ENCODE data around the gene MACF1.

MACF1 gene

GRCh38 chr1:39397487-39397886 is 193.0 kb downstream of the MACF1 start:
- DNase-seq: no peak

GRCh38 chr1:39398278-39399021 is 194.0 kb downstream of the MACF1 start:
- DNase-seq: peak; percentile 99

DNA sequence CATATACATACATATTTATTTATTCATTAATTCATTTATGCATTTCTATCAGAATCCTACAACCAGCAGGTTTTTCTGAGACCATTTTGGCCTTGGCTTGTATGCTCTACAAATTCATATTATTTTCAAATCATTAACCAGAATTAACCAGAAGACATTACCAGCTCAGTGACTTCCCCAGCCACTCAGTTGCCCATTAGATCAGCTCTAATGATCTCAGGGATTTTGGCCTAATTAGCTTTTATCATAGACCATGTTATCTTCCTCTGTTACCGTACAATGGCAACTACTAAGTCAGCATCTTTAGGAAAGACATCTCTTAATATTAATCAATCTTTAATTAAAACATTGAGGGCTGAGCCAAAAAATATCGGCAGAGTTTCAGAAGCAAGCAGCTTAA is 196.6 kb downstream of the MACF1 start:
- DNase-seq: no peak

- no peak for DNase-seq
Observed at GRCh38 chr1:39404876-39405275, 200.4 kb downstream of the MACF1 start.

GRCh38 chr1:39405358-39405757 is 200.9 kb downstream of the MACF1 start:
- no peak for DNase-seq

- peak; percentile 58 for DNase-seq
Observed at GRCh38 chr1:39406533-39407450, 202.3 kb downstream of the MACF1 start.

DNA sequence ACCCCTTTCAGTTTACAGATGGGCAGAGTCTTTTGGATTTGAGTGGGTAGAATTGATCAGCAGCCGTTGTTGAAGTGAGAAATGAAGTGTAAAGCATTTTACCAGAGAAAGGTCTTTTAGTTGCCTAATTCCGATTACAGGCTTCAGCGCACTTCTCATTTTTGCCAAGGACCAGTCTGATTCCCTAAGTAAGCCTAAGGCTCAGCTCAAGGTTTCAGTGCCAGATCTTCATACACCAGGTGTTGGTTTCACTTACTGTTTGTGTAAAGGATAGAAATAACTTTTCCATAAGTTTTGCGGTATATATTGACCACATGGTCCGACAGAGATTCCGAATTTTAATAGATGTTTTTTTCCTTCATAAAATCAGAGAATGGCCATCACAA is 203.0 kb downstream of the MACF1 start:
- DNase-seq: no peak

GRCh38 chr1:39407896-39408640 is 203.6 kb downstream of the MACF1 start:
- no peak for DNase-seq

DNA sequence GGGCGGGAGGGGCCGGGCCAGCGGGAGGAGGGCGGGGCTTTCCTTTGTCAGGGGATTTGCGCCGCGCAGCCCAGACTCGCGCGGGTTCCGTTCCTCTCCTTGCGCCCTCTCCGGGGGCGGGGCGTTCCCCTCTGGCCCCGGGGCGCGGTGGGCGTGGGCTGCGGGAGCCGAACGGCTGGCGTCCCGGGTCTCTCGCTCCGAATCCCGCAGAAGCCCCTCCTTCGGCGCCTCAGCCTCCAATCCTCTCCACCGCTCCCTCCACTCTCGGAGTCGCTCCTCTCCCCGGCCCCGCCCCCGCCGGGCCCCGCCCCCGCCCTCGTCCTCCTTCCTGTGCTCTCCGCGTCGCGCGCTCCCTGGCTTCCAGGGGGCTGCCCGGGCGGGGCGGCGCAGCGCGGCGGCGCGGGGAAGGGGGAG is 204.2 kb downstream of the MACF1 start:
- DNase-seq: peak; percentile 97

DNA sequence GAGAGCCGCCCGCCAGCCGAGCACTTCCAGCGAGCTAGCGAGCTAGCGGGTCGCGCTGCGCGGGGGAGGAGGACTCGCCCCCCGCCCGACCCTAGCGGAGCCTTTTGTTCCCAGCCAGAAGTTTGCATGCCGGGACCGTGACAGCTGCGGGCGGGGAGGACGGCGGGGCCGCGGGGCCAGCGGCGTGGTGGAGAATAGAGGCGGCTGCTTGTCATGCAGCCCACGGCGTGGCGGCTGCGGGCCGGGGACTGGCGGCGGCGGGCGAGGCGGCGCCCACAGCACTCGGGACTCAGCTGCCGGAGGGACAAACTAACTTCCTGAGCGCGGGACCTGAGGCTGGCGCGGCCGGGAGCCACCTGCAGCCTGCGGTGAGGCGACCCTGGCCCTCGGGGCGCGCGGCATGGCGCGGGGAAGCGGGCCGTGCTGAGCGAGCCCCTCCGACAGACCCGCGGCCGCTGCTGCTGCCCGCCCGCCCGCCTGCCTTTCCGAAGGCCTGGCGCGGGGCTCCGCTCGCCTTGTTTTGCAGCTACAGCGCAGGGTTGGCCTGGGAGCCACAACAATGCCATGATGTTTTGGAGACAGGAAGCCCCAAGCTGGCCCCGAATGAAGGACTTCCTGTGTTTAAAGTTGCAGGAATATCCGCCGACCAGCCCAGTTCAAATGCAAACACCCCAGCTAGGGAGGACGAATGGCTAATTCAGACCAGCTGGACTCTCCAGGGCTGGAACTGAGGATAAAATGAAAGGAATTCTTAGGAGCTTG is 204.7 kb downstream of the MACF1 start:
- peak; percentile 53 for DNase-seq

DNA sequence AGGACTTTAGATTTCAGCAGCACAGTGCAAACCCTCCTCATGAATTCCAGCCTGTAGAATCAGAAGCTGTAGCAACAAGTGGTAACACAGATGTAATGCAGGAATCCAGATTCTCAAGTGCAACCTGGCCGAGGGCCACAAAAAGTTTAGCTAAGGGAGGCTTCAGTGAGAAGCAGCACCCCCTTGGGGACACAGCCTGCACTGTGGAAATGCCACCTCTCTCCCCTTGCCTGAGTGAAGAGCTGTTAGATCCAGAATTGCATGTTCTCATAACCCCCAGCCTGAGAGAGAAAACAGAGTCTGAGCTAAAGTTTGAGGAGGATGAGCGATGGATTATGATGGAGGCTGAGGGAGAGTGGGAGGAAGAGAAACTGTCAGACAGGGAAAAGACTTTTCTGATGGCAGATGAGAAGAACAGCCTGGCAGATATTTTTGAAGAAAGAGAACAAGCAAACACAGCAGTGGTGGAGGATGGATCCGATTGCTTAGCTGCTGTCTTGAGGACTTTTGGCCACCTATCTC is 206.5 kb downstream of the MACF1 start:
- peak; percentile 71 for DNase-seq

DNA sequence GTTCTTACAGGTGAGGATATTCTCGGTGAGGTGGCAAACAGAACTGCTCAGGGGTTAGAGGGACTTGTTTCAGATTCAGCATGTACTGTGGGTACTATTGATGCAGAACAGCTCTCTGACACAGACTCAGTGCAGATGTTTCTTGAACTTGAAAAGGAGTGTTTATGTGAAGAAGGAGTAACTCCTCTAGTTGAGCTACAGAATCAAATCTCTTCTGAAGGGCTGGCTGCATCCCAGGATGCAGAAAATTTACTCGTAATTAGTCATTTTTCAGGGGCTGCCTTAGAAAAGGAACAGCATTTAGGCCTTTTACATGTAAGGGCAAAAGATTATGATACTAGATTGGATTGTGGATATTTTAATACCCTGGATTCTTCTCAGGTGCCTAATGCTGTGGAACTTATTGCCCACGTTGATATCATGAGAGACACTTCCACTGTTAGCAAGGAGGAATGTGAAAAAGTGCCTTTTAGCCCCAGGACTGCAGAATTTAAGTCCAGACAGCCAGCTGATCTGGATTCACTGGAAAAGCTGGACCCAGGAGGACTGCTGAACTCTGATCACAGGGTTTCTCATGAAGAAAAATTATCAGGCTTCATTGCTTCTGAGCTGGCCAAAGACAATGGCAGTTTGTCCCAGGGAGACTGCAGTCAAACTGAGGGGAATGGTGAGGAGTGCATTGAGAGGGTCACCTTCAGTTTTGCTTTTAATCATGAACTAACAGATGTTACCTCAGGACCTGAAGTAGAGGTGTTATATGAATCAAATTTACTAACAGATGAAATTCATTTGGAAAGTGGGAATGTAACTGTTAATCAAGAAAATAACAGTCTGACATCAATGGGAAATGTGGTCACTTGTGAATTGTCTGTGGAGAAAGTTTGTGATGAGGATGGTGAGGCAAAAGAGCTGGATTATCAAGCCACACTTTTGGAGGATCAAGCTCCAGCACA is 207.3 kb downstream of the MACF1 start:
- DNase-seq: no peak

GRCh38 chr1:39412892-39413291 is 208.4 kb downstream of the MACF1 start:
- DNase-seq: no peak

- DNase-seq: no peak
Observed at GRCh38 chr1:39413902-39414528, 209.5 kb downstream of the MACF1 start.

DNA sequence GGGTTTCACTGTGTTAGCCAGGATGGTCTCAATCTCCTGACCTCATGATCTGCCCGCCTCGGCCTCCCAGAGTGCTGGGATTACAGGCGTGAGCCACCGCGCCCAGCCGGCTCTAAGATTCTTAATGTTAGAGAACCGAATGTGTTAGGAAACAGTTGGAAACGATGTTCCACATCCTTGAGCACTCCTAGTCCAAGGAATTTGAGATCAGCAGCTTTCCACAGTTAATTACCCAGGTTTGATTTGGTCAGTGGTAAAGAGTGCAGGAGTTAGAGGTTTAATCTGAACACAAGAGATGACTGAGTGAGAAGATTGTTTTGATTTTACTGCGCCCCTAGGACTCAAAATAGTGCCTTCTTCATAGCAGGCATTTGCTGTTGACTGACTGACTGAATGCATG is 211.1 kb downstream of the MACF1 start:
- no peak for DNase-seq

- DNase-seq: no peak
Observed at GRCh38 chr1:39416609-39417008, 212.1 kb downstream of the MACF1 start.

- DNase-seq: no peak
Observed at GRCh38 chr1:39418236-39418635, 213.7 kb downstream of the MACF1 start.

DNA sequence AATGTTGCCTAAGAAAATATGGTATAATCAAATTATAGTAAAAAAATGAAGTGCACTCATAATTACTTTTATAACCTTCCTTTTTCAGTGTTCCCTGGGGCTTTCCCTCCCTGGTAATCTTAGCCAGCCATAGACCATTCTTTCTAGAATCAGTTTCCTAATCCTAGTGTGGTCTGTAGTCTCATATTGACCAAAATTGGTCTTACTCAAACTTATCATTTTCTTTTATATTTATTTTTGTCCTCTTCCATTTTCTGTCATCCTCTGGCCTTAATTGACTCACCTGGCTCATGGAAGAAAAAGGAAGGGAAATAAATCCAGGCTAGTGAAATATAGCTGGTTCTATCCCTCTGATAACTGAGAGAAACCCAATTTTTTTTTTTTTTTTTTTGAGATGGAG is 216.0 kb downstream of the MACF1 start:
- DNase-seq: no peak

GRCh38 chr1:39422614-39423013 is 218.1 kb downstream of the MACF1 start:
- no peak for DNase-seq

DNA sequence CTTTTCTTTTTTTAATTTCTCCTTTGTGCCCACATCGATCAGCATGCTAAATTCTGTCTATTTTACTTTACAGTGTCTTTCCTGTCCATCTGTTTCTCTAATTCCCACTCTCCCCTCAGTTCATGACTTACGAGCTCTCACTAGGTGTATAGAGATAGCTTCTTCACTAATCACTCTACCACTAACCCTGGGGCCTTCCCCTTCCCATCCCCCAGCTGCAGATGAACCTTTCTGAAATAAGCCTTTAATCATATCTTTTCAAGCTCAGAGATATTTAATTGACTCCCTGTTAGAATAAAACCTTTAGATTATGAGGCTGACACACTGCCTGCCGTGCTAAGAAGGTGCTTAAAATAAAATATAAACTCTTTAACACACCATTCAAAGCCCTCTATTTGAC is 220.7 kb downstream of the MACF1 start:
- no peak for DNase-seq

GRCh38 chr1:39425634-39426033 is 221.1 kb downstream of the MACF1 start:
- DNase-seq: no peak
